ENCODE results near the gene COBL. TPM values are rescaled to one million over a fixed set of nuclear protein-coding genes. Genes with fewer than 3 reads are reported as not detected.

COBL gene
- total RNA-seq, 1 donor from 2014 or later, result 91.2 TPM

DNA sequence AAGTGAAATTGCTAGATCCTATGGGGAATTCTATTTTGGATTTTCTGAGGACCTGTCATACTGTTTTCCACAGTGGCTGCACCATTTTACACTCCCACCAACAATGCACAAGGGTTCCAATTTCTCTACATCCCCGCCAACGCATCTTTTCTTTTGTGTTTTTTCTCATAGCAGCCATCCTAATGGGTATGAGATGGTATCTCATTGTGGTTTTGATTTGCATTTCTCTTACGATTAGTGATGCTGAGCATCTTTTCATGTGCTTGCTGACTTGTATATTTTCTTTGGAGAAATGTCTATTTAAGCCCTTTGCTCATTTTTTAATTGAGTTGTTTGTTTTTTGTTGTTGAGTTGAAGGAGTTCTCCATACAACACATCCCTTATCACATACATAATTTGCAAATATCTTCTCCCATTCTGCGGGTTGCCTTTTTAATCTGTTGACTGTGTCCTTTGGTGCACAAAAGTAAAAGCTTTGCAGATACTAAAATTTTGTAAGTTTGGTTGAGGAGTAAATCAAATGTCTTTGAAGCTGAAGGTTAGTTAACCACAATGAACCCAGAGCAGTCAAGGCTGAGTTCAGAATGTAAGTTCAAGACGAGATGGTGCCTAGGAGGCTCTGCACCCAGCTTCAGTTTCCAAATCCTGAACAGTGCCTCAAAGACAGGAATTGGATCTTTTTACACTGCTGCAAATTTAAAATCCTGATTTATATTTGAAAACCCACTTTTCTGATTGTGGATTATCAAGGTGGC lies 195.4 kb downstream of the COBL start:
- ATAC-seq (no peak), DNase-seq (no peak)
- intact Hi-C loops (cut with micrococcal nuclease), result no loop called here

DNA sequence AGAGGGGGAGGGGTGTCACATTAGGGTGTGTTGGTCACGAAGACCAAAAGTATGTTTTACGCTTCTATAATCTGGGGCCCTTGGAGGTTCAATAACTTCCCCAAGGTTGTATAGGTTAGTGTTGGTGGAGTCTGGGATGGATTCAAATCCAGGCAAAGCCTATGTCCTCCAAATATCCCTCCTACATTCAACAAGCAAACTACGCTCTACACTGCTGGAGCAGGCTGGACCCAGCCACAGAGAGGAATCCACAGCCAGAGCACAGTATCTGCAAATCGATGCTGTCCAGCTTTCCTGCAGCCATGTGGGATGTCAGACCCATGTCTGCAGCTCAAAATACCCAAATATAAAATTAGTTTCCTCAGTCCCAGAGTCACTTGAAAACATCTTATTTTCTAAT lies 198.0 kb downstream of the COBL start:
- no peak for DNase-seq
- intact Hi-C loops (cut with micrococcal nuclease), result no loop called here
- no peak for ATAC-seq

DNA sequence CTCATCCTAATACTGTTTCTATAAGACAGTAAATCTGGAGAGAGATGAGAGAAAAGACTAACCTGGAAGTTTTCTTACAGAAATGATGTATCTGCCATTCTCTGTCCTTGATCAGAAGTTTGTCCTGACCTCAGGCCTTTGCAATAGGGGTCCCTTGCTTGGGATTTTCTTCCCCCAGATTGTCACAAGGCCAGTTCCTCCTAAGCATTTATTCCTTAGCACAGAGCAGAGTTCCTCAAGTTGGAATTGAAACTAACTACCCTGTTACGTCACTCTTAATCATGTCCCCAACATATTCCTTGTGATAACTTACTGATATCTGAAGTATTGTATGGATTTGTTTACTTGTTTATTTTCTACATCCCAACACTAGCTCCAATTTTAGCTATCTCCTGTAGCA lies 202.1 kb downstream of the COBL start:
- DNase-seq (no peak), ATAC-seq (no peak)
- intact Hi-C loops (cut with micrococcal nuclease), result no loop called here

DNA sequence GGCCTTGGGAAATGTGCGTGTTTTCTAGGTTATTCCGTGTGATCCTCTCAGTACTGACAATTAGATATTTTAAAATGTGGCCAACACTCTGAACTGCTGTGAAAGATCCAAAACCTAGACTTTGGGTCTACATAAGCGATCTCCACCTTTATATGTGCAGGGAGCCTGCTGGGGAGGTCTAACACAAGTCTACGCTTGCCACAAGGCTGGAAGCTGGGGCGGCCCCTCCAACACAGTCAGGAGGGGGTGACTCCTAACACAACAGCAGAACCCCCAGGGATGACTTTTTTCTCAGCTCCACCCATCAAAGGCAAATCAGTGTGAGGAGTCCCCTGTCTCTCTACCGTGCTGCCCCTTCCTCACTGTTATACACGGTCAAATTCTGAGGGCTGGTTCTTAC lies 202.6 kb downstream of the COBL start:
- DNase-seq (no peak), ATAC-seq (no peak)
- intact Hi-C loops (cut with micrococcal nuclease), result no loop called here

DNA sequence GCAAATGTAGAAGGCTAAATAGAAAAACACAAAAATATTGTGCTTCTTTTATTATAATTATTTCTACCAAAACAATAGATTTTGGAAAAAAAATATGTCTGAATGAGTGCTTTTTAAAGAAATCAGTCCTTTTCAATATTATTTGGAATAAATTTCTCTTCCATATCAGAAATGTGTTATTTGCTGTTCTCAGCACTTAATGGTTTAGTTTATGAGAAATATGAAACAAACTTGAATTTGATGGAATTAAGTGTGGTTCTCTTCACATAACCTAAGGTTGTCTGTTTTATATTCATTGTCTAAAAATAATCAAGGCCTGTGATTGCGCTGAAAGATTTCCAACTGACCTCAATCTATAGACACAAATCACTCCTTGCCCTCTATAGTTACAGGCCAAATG lies 203.0 kb downstream of the COBL start:
- DNase-seq, result no peak
- intact Hi-C loops (cut with micrococcal nuclease), result no loop called here
- no peak for ATAC-seq

GRCh38 chr7:51111241-51111940 lies 205.2 kb downstream of the COBL start:
- DNase-seq (no peak), ATAC-seq (no peak)
- intact Hi-C loops (cut with micrococcal nuclease), result no loop called here

DNA sequence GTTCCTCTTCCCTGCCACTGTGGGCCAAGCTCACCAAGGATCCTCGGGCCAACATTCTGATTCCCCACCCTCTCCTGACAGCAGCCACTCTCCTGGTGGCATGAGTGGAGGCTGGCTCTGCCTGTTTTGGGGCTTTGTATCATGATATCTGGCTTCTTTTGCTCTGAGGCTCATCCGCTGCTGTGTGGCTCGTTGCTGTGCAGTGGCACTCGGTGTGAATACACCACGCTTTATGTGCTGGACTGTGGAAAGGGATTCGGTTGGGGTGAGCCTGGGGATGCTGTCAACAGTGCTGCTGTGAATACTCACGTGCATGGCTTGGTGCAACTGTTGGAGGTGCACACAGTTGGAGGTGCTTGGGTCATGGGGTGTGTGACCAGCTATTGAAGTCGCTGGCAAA lies 208.5 kb downstream of the COBL start:
- intact Hi-C loops (cut with micrococcal nuclease), result no loop called here
- DNase-seq (no peak), ATAC-seq (no peak)

GRCh38 chr7:51104278-51104677 lies 212.3 kb downstream of the COBL start:
- intact Hi-C loops (cut with micrococcal nuclease), result no loop called here

GRCh38 chr7:51103718-51104117 lies 212.9 kb downstream of the COBL start:
- DNase-seq, result no peak
- no peak for ATAC-seq
- intact Hi-C loops (cut with micrococcal nuclease), result no loop called here

More at GRCh38 chr7:51104278-51104677, 212.3 kb downstream of the COBL start:
- ATAC-seq, result no peak
- DNase-seq, result no peak

DNA sequence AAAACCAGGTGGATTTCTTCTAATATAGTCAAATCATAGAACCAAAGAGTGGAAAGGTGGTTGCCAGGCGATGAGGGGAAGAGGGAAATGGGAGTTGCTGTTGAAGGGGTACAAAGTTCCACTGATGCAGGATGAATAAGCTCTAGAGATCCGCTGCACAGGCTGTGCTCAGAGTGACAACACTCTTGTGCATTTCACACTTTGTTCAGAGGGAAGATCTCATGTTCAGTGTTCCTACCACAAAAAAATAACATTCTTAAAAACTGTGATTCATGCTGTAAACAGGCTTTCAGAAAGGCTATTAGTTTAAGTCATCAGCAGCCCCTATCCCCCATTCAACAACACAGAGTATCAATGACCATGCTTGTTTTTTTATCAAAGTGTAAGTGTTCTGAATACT lies 213.8 kb downstream of the COBL start:
- no peak for ATAC-seq
- intact Hi-C loops (cut with micrococcal nuclease), result no loop called here
- DNase-seq, result no peak

DNA sequence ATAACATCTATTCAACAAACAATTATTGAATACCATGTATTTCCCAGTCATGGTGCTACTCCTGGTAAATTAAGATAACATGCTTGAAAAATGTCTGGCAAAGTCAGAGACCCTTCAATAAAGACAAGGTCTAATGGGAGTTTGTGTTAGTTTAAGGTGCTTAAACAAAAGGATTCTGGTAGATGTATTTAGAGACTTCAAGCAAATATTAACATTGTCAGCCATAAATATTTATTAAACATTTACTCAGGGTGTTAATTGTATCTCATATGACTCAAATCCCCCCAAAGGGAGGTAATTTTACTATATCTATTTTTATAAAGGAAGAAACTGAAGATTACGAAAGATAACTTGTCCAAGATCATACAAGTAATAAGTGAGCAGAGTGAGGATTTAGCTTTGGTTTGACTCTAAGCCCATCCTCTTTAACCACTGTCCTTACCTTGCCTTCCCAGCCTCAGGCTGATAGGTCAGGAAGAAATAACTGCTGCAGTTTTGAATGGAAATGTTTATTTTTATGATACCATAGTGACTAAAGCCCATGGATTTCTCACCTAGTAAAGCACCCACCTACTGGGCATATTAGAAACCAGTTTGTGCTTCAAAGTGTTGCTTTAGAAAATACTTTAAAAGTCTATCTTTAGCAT lies 215.4 kb downstream of the COBL start:
- ATAC-seq (no peak), DNase-seq (no peak)
- intact Hi-C loops (cut with micrococcal nuclease), result no loop called here

- DNase-seq, result no peak
- intact Hi-C loops (cut with micrococcal nuclease), result no loop called here
- ATAC-seq, result no peak
These were observed 226.2 kb downstream of the COBL start for GRCh38 chr7:51090411-51090810.

- intact Hi-C loops (cut with micrococcal nuclease), result no loop called here
- no peak for DNase-seq
- ATAC-seq, result no peak
These were observed 231.4 kb downstream of the COBL start for GRCh38 chr7:51085034-51085692.

- no peak for DNase-seq
- no peak for ATAC-seq
- intact Hi-C loops (cut with micrococcal nuclease), result no loop called here
These were observed 232.5 kb downstream of the COBL start for GRCh38 chr7:51084121-51084520.

GRCh38 chr7:51082940-51083533 lies 233.6 kb downstream of the COBL start:
- ATAC-seq, result peak; percentile 21
- intact Hi-C loops (cut with micrococcal nuclease), result no loop called here

DNA sequence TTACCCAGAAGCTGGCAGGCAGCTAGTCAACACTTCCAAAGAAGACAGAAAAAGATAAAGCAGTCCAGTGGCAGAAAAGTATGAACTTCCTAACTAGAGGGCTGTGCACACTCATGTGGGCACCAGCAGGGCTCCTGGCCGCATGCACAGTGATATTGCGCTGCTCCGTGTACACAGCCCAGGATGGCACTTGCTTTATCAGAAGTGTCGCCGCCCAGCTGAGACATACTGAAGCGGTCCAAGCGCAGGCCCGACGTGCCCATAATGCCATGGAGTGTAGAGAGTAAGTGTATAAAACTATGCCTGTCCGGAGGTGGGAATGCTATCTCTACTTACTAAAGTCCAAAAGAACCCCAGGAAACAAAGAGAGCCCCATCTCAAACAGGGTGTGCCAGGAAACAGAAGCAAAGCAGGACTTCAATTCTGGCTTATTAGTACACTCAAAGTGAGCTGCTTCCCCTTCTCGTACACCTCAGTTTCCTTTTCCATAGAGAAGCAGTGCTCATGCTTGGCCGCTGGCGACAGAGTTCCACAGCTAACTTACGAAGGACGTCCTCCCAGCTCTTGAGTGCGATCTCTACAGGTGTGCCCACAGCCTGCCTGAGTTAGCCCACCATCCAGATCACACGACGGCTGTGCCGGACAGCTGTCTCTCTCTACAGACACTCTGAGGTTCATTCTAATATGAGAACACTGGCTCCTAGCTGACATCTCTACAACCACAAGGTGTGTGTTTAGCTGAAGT lies 234.3 kb downstream of the COBL start:
- intact Hi-C loops (cut with micrococcal nuclease), result no loop called here
- DNase-seq (peak; percentile 60), ATAC-seq (peak; percentile 81)

More at GRCh38 chr7:51082940-51083533, 233.6 kb downstream of the COBL start:
- no peak for DNase-seq

DNA sequence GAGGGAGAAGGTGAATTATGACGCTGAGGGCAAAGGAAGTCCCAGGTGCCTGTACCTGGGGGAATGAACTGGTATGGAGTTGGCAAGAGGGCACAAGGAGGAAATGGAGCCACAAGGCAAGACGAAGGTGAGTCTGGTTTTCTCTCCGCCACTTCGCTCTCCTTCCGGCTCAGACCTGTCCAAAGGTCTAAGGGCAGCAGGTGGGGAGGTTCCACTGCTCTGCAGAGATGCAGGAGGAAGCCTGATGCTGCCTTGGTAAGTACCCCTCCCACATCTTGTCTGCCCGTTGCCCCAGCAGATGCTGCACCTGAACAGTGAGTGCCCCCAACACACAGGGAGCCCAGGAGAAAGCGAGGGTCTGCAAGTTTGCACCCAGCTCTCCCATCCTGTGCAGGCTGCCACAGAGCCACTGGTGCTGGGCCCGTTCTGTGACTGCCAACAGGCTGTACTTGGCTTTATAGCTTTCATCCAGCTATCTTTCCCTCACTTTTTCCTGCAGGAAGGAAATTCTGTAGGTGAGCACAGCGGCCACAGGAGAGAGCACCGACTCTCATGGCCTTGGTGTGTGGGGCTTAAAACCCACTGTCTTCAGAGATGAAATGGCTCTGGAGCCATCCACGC lies 235.2 kb downstream of the COBL start:
- DNase-seq, result no peak
- intact Hi-C loops (cut with micrococcal nuclease), result no loop called here
- ATAC-seq, result no peak

- no peak for DNase-seq
- peak; percentile 76 for ATAC-seq
- intact Hi-C loops (cut with micrococcal nuclease), result no loop called here
These were observed 235.9 kb downstream of the COBL start for GRCh38 chr7:51080622-51081269.

Measured in left ventricle myocardium superior (tissue), 1 donor.